D341Med (cell line): ENCODE results near the gene PWP2.
"Not testable (repeated sequence)": the region's sequence is repeated elsewhere in the genome, so short reads cannot be mapped to it uniquely, and the experiment has no call there.

Source experiments
- DNase-seq: peaks from one replicate; pipeline ENCODE4 v3.0.0; 2012; ENCODE audit warnings: low spot score

Gene PWP2

DNA sequence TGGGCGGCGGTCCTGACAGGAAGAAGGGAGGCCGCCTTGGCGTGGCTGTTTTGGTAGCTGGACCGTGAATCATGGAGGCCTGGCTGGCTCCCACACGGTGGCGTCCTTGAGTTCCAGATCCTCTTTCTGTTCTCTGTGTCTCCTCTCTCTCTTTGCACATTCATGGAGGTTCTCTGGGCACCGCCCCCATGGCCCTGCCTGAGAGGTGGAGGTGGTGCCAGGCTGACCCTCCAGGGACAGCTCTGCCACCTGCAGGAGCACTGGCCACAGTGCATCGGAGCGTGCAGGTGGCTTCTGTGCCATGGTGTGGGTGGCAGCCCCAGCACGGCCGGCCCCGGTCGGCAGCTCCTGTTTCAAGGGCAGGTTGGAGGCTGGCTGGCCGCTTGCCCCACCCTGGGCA is 30.8 kb downstream of the PWP2 start:
- DNase-seq, result not testable (repeated sequence)

DNA sequence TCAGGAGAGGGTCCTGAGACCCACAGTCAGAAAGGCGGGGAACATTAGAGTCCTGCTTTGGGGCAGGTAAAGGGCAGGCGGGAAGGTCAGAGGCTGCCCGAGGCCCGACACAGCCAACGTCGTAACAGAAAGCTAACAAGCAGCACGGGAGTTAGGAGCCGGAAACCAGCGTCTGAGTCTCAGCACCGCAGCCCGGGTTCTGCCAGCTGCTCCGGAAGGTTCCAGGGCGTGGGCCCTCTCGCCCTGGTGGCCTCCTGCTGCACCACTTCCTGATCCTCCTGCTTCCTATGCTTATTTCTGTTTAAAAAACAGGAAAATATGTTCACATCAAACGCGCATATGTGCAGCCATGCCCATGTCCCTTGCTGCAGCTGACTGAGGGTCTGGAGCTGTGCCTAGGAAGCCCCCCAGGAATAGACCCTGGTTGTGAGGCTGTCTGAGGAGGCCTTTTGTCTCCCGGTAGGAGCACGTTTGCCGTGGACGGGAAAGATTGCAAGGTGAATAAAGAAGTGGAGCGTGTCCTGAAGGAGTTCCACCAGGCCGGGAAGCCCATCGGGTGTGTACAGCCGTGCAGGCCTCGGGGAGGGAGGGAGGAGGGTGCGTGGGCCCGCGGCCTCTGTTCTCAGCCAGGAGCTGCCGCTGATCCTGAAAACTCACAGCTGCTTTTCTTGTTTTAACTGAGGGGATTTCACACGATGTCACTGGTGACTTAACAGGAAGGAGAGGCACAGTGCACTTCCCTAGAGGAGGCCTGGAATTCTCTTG is 32.8 kb downstream of the PWP2 start:
- not testable (repeated sequence) for DNase-seq

DNA sequence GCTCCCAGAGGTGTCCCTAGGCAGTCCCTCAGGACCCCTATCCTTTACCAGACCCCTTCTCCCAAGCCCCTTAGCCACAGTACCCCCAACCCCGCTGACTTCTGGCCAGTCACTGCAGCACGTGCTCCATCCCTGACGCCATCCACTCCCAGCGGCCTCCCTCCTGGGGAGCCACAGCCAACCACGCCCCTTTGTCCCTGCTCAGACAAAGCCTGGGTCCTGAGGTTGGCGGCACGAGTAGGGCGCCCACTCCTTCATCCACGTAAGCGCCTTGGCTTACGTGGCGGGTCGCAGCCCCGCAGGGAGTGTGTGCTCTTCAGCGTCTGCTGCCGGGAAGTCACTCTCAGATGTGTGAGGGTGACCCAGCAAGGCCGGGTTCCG is 33.3 kb downstream of the PWP2 start:
- not testable (repeated sequence) for DNase-seq

DNA sequence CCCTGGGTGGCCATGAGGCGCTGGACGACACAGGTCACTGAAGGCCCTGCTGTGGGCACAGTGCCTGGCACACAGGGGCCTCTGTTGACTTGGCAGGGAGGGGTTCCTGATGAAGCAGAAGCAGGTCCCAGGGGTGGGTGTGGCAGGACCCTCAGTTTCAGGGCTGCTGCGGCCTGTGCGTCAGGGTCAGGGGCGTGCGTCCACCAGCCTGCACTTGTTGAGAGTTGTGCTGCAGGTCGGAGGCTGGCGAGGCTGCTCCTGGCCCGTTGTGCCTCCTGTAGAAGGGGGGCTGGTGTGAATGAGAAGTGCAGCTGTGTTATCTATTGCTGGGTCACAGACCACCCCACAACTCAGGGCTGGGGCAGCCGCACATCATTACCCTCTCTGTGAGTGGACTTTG is 35.3 kb downstream of the PWP2 start:
- DNase-seq, result not testable (repeated sequence)

DNA sequence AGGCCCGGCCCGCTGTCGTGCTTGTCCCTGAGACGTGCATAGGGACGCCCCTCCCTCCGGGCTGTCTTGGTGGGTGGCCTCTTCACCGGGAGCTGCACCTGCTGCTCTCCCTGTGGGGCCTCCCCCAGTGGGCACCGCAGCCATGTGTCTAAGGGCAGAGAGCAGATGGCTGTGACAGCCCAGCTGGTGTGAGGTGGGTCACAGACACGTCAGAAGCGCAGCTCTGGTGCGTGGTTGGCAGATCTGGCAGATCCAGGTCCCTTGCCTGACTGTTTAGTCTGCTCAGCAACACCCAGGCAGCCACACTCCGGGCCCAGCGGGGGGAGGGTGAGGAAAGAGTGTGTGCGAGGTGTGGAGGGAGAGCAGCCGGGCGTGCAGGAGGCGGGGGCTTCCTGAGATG is 36.2 kb downstream of the PWP2 start:
- not testable (repeated sequence) for DNase-seq

DNA sequence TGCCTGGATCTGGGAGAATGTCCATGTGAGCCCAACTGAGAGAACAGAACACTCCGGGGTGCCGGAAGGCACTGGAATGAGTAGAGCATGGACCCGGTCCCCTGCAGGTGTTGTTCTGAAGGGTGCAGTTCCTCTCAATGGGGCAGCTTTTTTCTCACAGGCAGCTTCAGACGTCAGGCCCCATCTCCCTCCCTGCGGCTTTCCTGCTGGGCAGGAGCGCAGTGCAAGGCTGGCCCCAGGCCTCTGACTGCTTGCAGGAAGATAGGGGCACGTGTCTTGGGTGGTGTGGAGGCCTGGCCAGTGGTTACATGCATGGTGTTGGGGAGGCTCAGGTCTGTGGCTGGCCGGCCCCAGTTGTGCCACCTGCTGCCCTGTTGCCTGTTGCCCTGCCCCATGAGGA is 36.8 kb downstream of the PWP2 start:
- not testable (repeated sequence) for DNase-seq

DNA sequence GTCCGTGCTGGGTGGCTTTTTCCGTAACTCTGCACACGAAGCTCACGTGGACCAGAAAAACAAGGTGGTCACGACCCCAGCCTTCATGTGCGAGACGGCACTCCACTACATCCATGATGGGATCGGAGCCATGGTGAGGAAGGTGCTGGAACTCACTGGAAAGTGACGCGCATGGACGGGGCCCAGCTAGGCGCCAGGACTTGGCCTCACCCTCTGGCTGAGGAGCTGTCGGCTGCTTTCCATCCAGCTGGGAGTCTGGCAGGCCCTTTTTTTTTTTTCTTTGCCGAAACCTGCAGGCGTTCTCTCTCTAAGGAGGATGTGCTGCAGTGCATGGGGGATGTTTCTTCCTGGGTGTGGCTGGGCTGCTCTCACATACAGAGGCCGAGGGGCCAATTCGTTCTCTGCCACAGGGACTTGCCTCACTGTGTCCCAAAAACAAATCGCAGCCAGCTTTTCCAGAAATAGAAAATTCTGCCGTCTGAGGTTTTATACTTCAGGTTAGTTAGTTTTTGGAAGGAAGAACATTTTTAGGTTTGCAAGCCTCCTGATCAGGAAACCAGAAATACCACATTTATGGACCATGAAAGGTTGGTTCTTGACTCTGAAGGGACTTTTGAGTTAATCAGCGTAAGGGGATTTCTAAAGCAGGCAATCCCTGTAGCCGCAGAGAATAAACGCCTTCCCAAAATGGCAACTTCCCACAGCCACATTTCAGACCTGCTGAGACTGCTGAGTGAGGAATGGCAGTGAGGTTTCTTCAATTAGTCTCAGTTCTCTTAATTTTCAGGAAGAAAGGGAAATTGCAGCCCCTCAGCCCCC is 37.8 kb downstream of the PWP2 start:
- not testable (repeated sequence) for DNase-seq

DNA sequence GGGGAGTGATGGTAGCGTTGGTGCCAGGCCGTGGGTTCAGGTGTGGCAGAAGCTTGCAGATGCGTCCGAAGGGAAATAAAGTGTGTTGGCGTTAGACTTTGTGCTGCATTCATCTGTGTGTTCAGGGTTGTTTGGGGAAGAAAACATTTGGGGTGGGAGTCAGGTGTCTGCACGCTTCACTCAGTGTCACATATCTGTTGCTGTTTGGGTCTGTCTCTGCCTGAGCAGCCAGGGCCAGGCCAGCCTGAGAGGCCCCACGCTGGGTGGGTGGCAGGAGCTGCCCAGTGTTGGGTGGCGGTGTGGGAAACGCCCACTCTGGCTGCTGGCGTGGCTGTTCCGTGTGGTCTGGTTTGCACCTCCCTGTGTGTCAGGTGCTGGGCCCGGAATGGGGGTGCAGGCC is 38.4 kb downstream of the PWP2 start:
- DNase-seq, result not testable (repeated sequence)

DNA sequence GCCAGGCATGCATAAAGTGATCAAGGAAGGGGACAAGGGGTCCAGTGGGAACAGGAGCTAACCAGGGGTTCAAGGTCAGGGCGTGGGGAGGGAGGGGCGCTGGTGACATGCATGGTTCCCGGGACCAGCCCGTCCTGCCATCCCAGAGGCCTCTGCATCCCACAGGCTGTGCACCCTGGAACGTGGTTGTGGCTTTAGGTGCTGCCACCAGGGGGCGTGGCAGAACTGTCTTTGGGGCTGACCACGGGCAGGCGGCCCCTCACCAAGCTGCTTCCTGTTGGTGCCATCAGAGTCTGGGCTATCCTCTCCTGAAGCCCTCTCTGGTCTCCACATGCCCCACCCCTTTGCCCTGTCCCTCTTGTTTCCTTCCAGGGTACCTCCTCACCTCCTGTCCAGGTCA is 39.9 kb downstream of the PWP2 start:
- DNase-seq, result not testable (repeated sequence)

DNA sequence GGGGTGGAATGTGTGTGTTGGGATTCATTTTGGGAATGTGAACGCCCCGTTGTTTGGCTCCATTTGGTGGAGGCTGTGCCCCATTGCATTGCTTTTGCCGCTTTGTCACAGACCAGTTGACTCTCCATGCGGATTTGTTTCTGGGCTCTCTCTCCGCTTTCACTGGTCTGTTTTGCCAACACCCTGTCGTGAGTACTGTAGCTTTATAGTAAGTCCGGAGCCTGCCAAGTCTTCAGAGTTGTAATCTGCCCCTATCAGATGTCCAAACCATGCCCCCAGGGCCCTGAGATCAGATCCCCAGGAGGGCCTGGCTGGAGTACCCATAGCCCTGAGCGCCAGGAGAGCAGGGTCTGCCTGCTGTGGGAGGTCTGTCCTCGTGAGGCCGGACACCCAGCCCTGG is 43.1 kb downstream of the PWP2 start:
- DNase-seq, result not testable (repeated sequence)

DNA sequence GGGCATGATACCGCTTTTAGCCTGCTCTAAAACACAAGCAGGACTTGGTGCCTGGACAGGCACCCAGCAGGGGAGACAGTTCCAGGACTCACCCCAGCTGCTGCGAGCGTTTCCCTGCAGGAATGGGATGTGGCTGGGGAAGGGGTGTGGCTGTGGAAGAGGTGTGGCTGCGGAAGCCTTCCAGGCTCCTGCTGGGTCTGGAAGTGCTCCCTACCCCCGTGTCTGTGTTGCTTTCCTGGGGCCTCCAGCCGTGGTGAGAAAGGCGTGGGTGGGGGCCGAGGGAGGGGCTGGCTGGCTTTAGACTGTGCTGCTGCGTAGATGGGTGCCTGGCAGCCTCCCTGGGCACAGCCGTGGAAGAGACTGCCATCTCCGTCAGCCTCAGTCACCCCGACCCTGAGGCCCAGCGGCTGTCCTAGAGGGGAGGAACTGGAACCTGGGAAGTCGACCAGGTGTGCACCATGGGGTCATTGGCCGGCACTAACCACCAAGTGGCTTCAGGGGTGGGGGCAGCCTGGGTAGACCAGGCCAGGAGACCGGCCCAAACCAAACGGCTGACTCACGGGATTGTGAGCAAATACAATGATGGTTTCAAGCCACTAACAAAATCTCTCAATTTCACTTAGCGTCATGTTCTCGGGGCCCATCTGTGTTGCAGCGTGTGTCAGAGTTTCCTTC is 46.2 kb downstream of the PWP2 start:
- not testable (repeated sequence) for DNase-seq

DNA sequence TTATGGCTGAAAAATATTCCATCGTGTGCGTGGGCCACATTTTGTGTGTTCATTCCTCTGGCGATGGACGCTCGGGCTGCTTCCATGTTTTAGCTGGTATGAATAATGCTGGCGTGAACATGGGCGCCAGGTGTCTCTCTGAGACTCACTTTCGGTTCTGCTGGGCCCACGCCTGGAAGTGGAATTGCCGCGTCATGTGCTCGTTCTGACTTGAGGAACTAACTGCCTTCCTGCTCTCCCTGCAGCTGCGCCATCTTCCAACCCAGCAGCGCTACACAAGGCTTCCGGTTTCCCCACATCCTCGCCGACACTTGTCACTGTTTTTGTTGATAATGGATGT is 46.7 kb downstream of the PWP2 start:
- not testable (repeated sequence) for DNase-seq

DNA sequence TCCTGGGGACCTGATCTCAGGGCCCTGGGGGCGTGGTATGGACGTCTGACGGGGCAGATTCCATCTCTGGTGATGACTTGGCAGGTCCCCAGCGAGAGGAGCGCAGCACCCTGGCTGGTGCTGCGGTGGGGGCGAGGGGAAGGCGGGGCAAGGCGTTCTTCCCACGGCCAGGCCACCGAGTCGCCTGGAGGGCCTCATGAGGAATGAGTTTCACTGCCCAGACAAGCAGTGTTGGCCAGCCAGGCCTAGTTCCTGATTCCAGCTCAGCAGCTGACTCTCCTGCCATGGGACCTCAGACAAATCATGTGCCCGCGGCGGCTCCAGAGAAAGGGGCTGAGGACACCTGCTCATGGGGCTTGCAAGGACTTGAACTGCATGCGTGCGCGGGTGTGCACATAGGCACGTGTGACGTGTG is 47.6 kb downstream of the PWP2 start:
- DNase-seq, result not testable (repeated sequence)

DNA sequence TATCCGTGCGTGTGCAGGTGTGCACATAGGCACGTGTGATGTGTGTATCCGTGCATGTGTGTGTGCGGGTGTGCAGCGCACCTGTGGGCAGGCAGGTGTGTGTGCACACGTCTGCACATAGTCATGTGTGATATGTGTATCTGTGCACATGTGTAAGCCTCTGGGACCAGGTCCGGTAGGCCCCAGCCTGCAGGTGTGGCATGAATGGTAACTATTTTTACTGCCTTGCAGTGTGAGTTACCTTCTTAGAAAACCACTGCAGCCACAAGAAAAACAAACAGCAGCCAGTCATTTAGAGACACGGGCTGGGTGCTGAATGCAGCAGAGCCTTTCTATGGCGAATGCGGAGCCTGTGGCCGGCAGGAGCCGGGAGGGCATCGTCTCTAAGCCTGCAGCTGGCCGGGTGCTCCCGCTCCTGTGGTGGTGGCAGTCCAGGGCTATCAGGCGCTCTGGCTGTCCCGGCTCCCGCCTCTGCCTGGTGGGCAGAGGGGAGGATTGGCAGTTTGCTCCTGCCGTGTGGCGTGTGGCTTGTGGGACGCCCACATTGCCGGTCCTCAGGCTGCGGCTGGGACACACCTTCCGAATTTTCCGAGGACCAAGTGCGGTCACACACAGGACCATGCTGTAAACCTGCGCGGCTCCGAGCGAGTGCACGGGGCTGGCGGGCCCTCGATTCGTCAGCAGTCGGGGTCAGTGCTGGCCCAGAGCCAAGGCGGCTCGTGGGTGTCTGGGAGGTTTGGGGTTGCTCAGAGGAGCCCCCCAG is 48.2 kb downstream of the PWP2 start:
- not testable (repeated sequence) for DNase-seq

DNA sequence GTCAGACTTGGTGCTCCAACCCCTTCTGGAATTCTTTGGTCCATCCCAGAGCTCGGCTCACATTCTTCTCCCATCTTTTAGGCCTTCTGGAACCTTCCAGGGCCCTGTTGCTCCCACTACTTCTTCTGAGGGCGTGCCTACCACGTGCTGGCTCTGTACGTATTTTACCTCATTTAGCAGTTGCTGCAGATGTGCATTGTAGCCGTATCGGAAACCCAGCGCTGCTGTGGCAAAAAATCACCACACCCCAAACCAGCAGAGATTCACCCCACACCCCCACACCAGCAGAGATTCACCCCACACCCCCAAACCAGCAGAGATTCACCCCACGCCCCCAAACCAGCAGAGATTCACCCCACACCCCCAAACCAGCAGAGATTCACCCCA is 48.8 kb downstream of the PWP2 start:
- not testable (repeated sequence) for DNase-seq

DNA sequence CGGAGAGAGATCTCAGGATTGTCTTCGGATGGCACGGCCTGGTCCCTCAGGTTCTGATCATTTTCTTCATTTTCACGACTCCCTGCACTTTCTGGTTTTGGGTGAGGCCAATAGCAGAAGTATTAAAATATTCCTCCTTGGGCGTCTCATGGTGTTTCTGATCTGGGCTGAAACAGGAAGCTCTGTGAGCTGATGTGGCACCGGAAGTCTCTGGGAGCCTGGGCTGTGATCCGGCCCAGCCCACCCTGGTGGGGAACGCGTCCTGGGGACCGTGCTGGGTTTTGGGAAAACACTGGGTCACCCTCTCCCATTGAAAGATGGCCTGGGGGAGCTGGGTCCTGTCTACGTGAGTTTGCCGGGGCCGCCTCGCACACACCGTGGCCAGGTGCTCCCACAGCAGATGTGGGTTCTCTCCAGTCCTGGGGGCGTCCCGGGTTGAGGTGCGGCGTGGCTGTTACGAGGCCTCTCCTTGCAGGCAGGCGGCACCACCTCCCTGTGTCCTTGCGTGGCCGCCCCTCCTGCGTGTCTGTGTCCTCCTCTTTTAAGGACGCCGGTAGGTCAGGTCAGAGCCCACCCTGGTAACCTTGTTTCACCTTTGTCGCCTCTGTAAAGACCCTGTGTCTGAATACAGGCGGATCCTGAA is 50.4 kb downstream of the PWP2 start:
- not testable (repeated sequence) for DNase-seq

DNA sequence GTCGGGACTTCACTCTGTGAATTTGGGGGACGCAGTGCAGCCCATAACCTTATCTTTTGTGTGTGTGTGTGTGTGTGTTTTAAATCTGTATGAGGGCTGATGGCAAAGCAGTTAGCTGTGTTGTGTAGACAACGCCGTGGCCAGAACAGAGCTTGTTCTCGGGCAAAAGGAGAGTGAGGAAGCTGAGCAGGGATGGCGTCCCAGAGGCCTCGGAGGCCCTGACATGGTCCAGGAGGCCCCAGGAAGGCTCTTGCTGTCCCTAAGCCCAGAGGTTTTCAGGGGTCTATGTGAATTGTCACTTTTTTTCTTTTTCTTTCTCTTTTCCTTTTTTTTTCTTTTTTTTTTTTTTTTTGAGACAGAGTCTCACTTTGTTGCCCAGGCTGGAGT is 50.9 kb downstream of the PWP2 start:
- DNase-seq, result not testable (repeated sequence)

DNA sequence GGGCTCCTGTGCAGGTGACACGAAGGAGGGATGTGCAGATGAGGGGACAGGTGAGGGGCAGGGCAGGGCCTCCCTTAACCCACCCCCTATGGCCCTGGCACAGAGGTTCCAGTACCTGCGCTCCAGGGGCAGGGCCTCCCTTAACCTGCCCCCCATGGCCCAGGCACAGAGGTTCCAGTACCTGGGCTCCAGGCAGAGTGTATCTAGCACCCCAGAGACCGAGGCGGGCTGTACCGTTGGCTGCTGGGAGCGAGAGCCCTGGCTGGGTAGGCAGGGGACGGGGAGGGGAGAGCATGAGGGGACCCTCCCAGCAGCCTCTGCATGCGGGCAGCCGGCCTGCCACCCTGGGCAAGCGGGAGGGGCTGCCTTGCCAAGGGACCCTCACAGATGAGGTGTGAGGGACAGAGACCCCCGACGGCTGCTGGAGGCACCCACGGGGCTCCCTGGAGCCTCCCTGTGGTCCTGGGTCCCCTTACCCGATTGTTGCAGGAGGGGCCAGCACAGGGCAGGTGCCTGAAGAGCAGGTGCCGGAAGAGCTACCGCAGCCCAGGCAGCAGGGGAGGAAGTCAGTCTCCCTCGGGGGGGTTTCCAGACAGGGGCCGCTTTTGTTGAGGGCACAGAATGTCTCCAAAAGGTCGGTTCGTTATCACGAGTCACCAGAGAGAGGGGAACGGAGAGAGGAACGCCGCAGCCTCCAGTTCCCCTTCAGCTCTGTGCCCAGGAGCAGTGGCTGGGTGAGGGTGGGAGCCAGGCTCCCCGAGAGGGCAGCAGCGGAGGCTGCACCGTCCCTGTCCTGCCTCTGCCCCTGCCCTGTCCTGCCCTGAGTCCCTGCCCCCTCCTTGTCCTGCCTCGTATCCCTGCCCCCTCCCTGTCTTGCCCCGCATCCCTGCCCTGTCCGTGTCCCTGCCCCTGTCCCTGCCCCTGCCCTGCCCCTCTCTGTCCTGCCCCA is 52.4 kb downstream of the PWP2 start:
- DNase-seq, result not testable (repeated sequence)

DNA sequence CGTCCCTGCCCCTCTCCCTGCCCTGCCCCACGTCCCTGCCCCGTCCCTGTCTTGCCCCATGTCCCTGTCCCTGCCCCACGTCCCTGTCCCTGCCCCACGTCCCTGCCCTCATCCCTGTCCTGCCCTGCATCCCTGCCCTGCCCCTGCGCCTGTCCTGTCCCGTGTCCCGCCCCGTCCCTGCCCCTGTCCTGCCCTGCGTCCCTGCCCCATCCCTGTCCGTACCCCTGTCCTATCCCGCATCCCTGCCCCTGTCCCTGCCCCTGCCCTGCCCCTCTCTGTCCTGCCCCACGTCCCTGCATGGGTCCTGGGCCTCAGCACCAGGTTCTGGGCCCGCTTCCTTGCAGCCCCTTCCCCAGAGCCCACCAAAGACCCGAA is 53.1 kb downstream of the PWP2 start:
- DNase-seq, result not testable (repeated sequence)

DNA sequence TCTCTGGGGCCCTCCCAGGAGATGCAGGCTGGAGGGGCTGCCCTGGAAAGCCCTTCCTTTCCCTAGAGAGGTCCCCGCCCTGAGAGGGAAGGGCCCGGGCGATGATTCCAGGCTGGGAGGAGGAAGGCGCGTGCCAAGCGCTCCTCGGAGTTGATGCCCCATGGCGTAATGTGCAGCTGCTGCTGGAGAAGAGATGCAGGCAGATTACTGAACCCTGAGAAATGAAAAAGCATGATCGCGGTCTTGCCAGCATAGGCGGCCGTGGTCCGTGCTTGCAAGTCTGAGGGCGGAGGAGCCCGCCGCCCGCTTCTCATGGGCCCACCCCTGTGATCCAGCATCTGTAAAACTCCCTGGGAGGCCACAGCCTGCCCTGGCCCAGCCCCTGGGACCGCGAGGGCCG is 53.6 kb downstream of the PWP2 start:
- not testable (repeated sequence) for DNase-seq
